Neural progenitor cell (in vitro differentiated cells): ENCODE data around the gene WASL. TPM values are rescaled to one million over a fixed set of nuclear protein-coding genes. Genes with fewer than 3 reads are reported as not detected.

Source experiments
- DNase-seq: peaks from one replicate; pipeline ENCODE4 v3.0.0-alpha.2; 2016; ENCODE audit warnings: low spot score
- H2AFZ ChIP-seq: fragments of 200-600 bp; sonication (generic); replicated peaks from 2 replicates; pipeline ENCODE4 v1.6.1; 2016; ENCODE audit warnings: antibody characterized with exemption
- H3F3A ChIP-seq: fragments of 200-600 bp; sonication (generic); 2 replicates; pipeline ENCODE4 v1.6.1; 2016; ENCODE audit warnings: antibody characterized with exemption, low read depth
- H3K27ac ChIP-seq: fragments of 200-600 bp; sonication (generic); 2 replicates; pipeline ENCODE4 v1.5.1; 2016; ENCODE audit warnings: mild to moderate bottlenecking
- H3K27me3 ChIP-seq: fragments of 200-600 bp; sonication (generic); 2 replicates; pipeline ENCODE4 v1.6.1; 2016; ENCODE audit warnings: mild to moderate bottlenecking, moderate library complexity
- H3K36me3 ChIP-seq: fragments of 200-600 bp; sonication (generic); 2 replicates; pipeline ENCODE4 v1.5.1; 2016
- H3K4me1 ChIP-seq: fragments of 200-600 bp; sonication (generic); 2 replicates; pipeline ENCODE4 v1.6.1; 2016; ENCODE audit warnings: mixed run types
- H3K4me2 ChIP-seq: fragments of 200-600 bp; sonication (generic); 2 replicates; pipeline ENCODE4 v1.6.1; 2016
- H3K4me3 ChIP-seq: fragments of 200-600 bp; sonication (generic); 2 replicates; pipeline ENCODE4 v1.5.1; 2016
- H3K79me2 ChIP-seq: fragments of 200-600 bp; sonication (generic); 2 replicates; pipeline ENCODE4 v1.6.1; 2016; ENCODE audit warnings: low read depth
- H3K9ac ChIP-seq: fragments of 200-600 bp; sonication (generic); 2 replicates; pipeline ENCODE4 v1.6.1; 2016
- H3K9me3 ChIP-seq: fragments of 200-600 bp; sonication (generic); 2 replicates; pipeline ENCODE4 v1.5.1; 2016; ENCODE audit warnings: low read depth
- H4K20me1 ChIP-seq: fragments of 200-600 bp; sonication (generic); 2 replicates; pipeline ENCODE4 v1.6.1; 2016; ENCODE audit warnings: low read depth
- H3K27ac Mint-ChIP-seq: 3 replicates; pipeline ENCODE4 v1.8.0; 2021; ENCODE audit warnings: mixed read lengths
- H3K27me3 Mint-ChIP-seq: 2 replicates; pipeline ENCODE4 v1.8.0; 2022; ENCODE audit warnings: low read depth, mild to moderate bottlenecking, inconsistent platforms, moderate library complexity, mixed read lengths; ENCODE audit not compliant: insufficient read depth
- H3K36me3 Mint-ChIP-seq: 3 replicates; pipeline ENCODE4 v1.8.0; 2021; ENCODE audit warnings: mixed read lengths
- H3K4me1 Mint-ChIP-seq: 3 replicates; pipeline ENCODE4 v1.8.0; 2021; ENCODE audit warnings: mixed read lengths
- H3K4me3 Mint-ChIP-seq: 3 replicates; pipeline ENCODE4 v1.8.0; 2021; ENCODE audit warnings: mild to moderate bottlenecking, moderate library complexity, mixed read lengths
- H3K9me3 Mint-ChIP-seq: 3 replicates; pipeline ENCODE4 v1.8.0; 2020; ENCODE audit warnings: mixed read lengths
- EZH2 ChIP-seq: fragments of 200-600 bp; sonication (generic); IDR thresholded peaks from 2 replicates; pipeline ENCODE4 v1.6.1; 2017; ENCODE audit warnings: antibody characterized with exemption, mild to moderate bottlenecking, moderate library complexity
- EZH2phosphoT487 ChIP-seq: fragments of 200-600 bp; sonication (generic); IDR thresholded peaks from 2 replicates; pipeline ENCODE4 v1.6.1; 2017; ENCODE audit warnings: antibody characterized with exemption
- total RNA-seq: library from RNA; depleted of rRNA; stranded (reverse); fragments of >200 nt; gene quantifications from 2 replicates; pipeline ENCODE4 v1.2.3, GENCODE V29; 2015; ENCODE audit warnings: low replicate concordance
- TF ChIP-seq, protein P1 (sequence below): fragments of 200-600 bp; sonication (generic); IDR thresholded peaks from 2 replicates; pipeline ENCODE4 v1.5.1; 2017; ENCODE audit warnings: antibody characterized with exemption, mild to moderate bottlenecking

The WASL gene
- total RNA-seq, 1 donor from 2014 or later = 30.4 TPM

- H3K4me2 ChIP-seq = no peak overlapping the region
- Mint-ChIP-seq H3K4me1 (no peaks in the 10 kb centered on the region), H3K4me3 (no peak overlapping the region), H3K9me3 (no peaks in the 10 kb centered on the region), H3K27me3 (no peaks in the 10 kb centered on the region), H3K27ac (no peak overlapping the region), H3K36me3 (no peaks in the 10 kb centered on the region)
- H3F3A ChIP-seq = no peaks in the 10 kb centered on the region
- no peak for DNase-seq
- H3K9ac ChIP-seq = no peak overlapping the region
- TF ChIP-seq, protein P1, sequence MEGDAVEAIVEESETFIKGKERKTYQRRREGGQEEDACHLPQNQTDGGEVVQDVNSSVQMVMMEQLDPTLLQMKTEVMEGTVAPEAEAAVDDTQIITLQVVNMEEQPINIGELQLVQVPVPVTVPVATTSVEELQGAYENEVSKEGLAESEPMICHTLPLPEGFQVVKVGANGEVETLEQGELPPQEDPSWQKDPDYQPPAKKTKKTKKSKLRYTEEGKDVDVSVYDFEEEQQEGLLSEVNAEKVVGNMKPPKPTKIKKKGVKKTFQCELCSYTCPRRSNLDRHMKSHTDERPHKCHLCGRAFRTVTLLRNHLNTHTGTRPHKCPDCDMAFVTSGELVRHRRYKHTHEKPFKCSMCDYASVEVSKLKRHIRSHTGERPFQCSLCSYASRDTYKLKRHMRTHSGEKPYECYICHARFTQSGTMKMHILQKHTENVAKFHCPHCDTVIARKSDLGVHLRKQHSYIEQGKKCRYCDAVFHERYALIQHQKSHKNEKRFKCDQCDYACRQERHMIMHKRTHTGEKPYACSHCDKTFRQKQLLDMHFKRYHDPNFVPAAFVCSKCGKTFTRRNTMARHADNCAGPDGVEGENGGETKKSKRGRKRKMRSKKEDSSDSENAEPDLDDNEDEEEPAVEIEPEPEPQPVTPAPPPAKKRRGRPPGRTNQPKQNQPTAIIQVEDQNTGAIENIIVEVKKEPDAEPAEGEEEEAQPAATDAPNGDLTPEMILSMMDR = no peak
- TF ChIP-seq EZH2phosphoT487 (no peak), EZH2 (no peak)
- H3K27ac ChIP-seq = no peak overlapping the region
- H3K4me1 ChIP-seq = no peaks in the 10 kb centered on the region
- no peaks in the 10 kb centered on the region for H3K9me3 ChIP-seq
- H2AFZ ChIP-seq = no peak overlapping the region
- H3K27me3 ChIP-seq = no peaks in the 10 kb centered on the region
- no peaks in the 10 kb centered on the region for H4K20me1 ChIP-seq
- no peak overlapping the region for H3K4me3 ChIP-seq
- no peaks in the 10 kb centered on the region for H3K36me3 ChIP-seq
- no peaks in the 10 kb centered on the region for H3K79me2 ChIP-seq
These were observed 96.4 kb downstream of the WASL start for GRCh38 chr7:123652406-123652805.

DNA sequence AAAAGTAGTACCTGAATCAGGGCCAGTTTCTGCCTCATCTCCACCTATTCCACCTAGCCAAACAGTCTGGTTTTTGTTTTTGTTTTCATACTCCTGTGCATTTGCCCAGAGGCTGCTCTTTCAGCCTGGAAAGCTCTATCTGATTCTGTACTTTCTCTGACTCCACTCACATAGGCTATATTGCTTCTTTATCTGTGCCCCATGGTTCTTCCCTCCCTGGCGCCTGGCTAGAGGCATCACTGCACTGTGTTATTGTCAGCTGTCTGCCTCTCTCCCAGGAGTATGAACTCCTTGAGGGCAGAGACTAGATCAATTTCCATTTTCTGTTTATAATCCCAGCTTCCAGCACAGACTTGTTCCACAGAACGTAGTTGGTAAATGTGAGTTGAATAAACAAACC lies 98.2 kb downstream of the WASL start:
- H3K4me1 ChIP-seq = peaks cover 5% of the 10 kb centered on the region
- peaks cover 5% of the 10 kb centered on the region for H3F3A ChIP-seq
- H3K79me2 ChIP-seq = no peaks in the 10 kb centered on the region
- H3K9ac ChIP-seq = no peak overlapping the region
- Mint-ChIP-seq H3K4me3 (no peak overlapping the region), H3K27me3 (peaks cover 5% of the 10 kb centered on the region), H3K9me3 (no peaks in the 10 kb centered on the region), H3K27ac (no peak overlapping the region), H3K36me3 (no peaks in the 10 kb centered on the region), H3K4me1 (peaks cover 8% of the 10 kb centered on the region)
- H2AFZ ChIP-seq = peak overlapping the region; percentile 7
- no peak for DNase-seq
- H3K4me2 ChIP-seq = no peak overlapping the region
- H3K9me3 ChIP-seq = no peaks in the 10 kb centered on the region
- H3K36me3 ChIP-seq = no peaks in the 10 kb centered on the region
- H4K20me1 ChIP-seq = no peaks in the 10 kb centered on the region
- no peaks in the 10 kb centered on the region for H3K27me3 ChIP-seq
- TF ChIP-seq EZH2phosphoT487 (no peak), EZH2 (no peak)
- TF ChIP-seq, protein P1 = no peak
- no peak overlapping the region for H3K27ac ChIP-seq
- no peak overlapping the region for H3K4me3 ChIP-seq

DNA sequence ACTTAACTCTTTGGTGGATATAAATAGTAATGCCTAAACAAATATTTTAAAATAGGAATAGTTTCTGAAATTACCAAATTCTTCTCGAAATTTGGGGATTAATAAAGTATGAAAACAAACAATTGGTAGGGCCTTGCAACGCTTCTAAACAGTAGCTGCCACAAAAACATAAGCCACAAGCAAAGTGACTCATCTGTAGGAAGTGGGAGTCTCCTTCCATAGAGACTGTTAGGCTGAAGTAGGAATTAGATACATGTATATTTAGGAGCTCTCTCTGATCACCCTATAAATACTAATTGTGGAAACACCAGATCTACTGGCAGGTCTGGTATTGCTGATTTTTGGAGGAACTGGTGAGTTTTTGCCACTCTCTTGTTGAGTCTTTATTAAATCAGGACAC lies 98.8 kb downstream of the WASL start:
- peaks cover 5% of the 10 kb centered on the region for H3K27me3 Mint-ChIP-seq
- H3K4me2 ChIP-seq = no peak overlapping the region
- H3K36me3 Mint-ChIP-seq = no peaks in the 10 kb centered on the region

More for the DNA sequence above, 98.8 kb downstream of the WASL start:
- H3K9ac ChIP-seq = no peak overlapping the region
- no peaks in the 10 kb centered on the region for H4K20me1 ChIP-seq
- H3K4me1 ChIP-seq = peaks cover 11% of the 10 kb centered on the region
- no peaks in the 10 kb centered on the region for H3K36me3 ChIP-seq
- H3K79me2 ChIP-seq = no peaks in the 10 kb centered on the region
- H3F3A ChIP-seq = peaks cover 7% of the 10 kb centered on the region
- TF ChIP-seq EZH2 (no peak), EZH2phosphoT487 (no peak)
- TF ChIP-seq, protein P1 = no peak
- H3K9me3 ChIP-seq = no peaks in the 10 kb centered on the region
- Mint-ChIP-seq H3K27ac (no peak overlapping the region), H3K9me3 (no peaks in the 10 kb centered on the region), H3K4me1 (peaks cover 12% of the 10 kb centered on the region), H3K4me3 (no peak overlapping the region)
- no peak overlapping the region for H3K27ac ChIP-seq
- DNase-seq = no peak
- H2AFZ ChIP-seq = no peak overlapping the region
- H3K27me3 ChIP-seq = no peaks in the 10 kb centered on the region
- no peak overlapping the region for H3K4me3 ChIP-seq
